H9 (cell line): ENCODE results near the gene ABHD5. TPM values are rescaled to one million over a fixed set of nuclear protein-coding genes. Genes with fewer than 3 reads are reported as not detected.

Experiments used
- DNase-seq: peaks from one replicate; pipeline ENCODE4 v3.0.0-alpha.2; 2017
- H2AFZ ChIP-seq: one replicate; pipeline ENCODE4 v1.6.1; 2013; ENCODE audit warnings: mild to moderate bottlenecking, low read length, control low read depth, moderate library complexity
- H2AK5ac ChIP-seq: 2 replicates; pipeline ENCODE4 v1.6.1; 2013; ENCODE audit warnings: low read length, control low read depth, mixed read lengths; ENCODE audit not compliant: insufficient read length
- H2BK120ac ChIP-seq: one replicate; pipeline ENCODE4 v1.6.1; 2013; ENCODE audit warnings: low read depth, mild to moderate bottlenecking, low read length, control low read depth, inconsistent platforms; ENCODE audit not compliant: poor library complexity, severe bottlenecking
- H2BK12ac ChIP-seq: 2 replicates; pipeline ENCODE4 v1.6.1; 2013; ENCODE audit warnings: low read length, control low read depth, mixed read lengths, low read depth; ENCODE audit not compliant: insufficient read length
- H2BK15ac ChIP-seq: 2 replicates; pipeline ENCODE4 v1.6.1; 2013; ENCODE audit warnings: low read depth, low read length, control low read depth
- H2BK20ac ChIP-seq: one replicate; pipeline ENCODE4 v1.6.1; 2013; ENCODE audit warnings: low read depth, mild to moderate bottlenecking, low read length, control low read depth, inconsistent platforms; ENCODE audit not compliant: poor library complexity, severe bottlenecking
- H2BK5ac ChIP-seq: 2 replicates; pipeline ENCODE4 v1.6.1; 2013; ENCODE audit warnings: low read length, control low read depth, mixed read lengths; ENCODE audit not compliant: insufficient read length
- H3K14ac ChIP-seq: 2 replicates; pipeline ENCODE4 v1.6.1; 2013; ENCODE audit warnings: low read length, control low read depth; ENCODE audit not compliant: insufficient read depth
- H3K18ac ChIP-seq: 2 replicates; pipeline ENCODE4 v1.6.1; 2013; ENCODE audit warnings: low read depth, mild to moderate bottlenecking, mixed read lengths, low read length, control low read depth; ENCODE audit not compliant: insufficient read length
- H3K23ac ChIP-seq: 2 replicates; pipeline ENCODE4 v1.6.1; 2013; ENCODE audit warnings: low read length, control low read depth, mixed read lengths, low read depth; ENCODE audit not compliant: insufficient read length
- H3K23me2 ChIP-seq: 2 replicates; pipeline ENCODE4 v1.6.1; 2013; ENCODE audit warnings: low read depth, mild to moderate bottlenecking, mixed read lengths, low read length, control low read depth; ENCODE audit not compliant: insufficient read length, poor library complexity, severe bottlenecking
- H3K27ac ChIP-seq: 2 replicates; pipeline ENCODE4 v1.5.1; 2013; ENCODE audit warnings: low read length, control low read depth, mixed read lengths, low read depth; ENCODE audit not compliant: insufficient read length
- H3K27me3 ChIP-seq: 2 replicates; pipeline ENCODE4 v1.6.1; 2013; ENCODE audit warnings: low read length, control low read depth, inconsistent platforms; ENCODE audit not compliant: insufficient read depth
- H3K4ac ChIP-seq: 2 replicates; pipeline ENCODE4 v1.6.1; 2013; ENCODE audit warnings: low read depth, mild to moderate bottlenecking, control low read depth, inconsistent platforms, low read length, moderate library complexity
- H3K4me1 ChIP-seq: 2 replicates; pipeline ENCODE4 v1.6.1; 2013; ENCODE audit warnings: low read length, control low read depth, inconsistent platforms; ENCODE audit not compliant: insufficient read depth
- H3K4me2 ChIP-seq: 2 replicates; pipeline ENCODE4 v1.6.1; 2013; ENCODE audit warnings: low read length, control low read depth, mixed read lengths; ENCODE audit not compliant: insufficient read length, insufficient read depth
- H3K56ac ChIP-seq: 2 replicates; pipeline ENCODE4 v1.6.1; 2013; ENCODE audit warnings: low read depth, mild to moderate bottlenecking, mixed read lengths, low read length, control low read depth; ENCODE audit not compliant: insufficient read length
- H3K79me1 ChIP-seq: 2 replicates; pipeline ENCODE4 v1.6.1; 2013; ENCODE audit warnings: low read depth, mild to moderate bottlenecking, moderate library complexity, low read length, control low read depth, inconsistent platforms; ENCODE audit not compliant: insufficient read depth, poor library complexity, severe bottlenecking
- H3K79me2 ChIP-seq: 2 replicates; pipeline ENCODE4 v1.6.1; 2013; ENCODE audit warnings: low read length, control low read depth, inconsistent platforms; ENCODE audit not compliant: insufficient read depth
- H3K9ac ChIP-seq: 2 replicates; pipeline ENCODE4 v1.6.1; 2013; ENCODE audit warnings: low read length, control low read depth, mixed read lengths; ENCODE audit not compliant: insufficient read length; ENCODE audit errors: extremely low read depth
- H3K9me3 ChIP-seq: one replicate; pipeline ENCODE4 v1.6.1; 2013; ENCODE audit warnings: low read depth, low read length, inconsistent platforms; ENCODE audit not compliant: control insufficient read depth
- H3T11ph ChIP-seq: one replicate; pipeline ENCODE4 v1.6.1; 2013; ENCODE audit warnings: mild to moderate bottlenecking, low read length, control low read depth, inconsistent platforms
- H4K20me1 ChIP-seq: one replicate; pipeline ENCODE4 v1.6.1; 2013; ENCODE audit not compliant: control insufficient read depth, insufficient read length, insufficient read depth
- H4K5ac ChIP-seq: 2 replicates; pipeline ENCODE4 v1.6.1; 2013; ENCODE audit warnings: low read depth, mild to moderate bottlenecking, mixed read lengths, low read length, control low read depth; ENCODE audit not compliant: insufficient read length
- H4K8ac ChIP-seq: replicated peaks from 2 replicates; pipeline ENCODE4 v1.6.1; 2013; ENCODE audit warnings: low read length, control low read depth, mixed read lengths, low read depth; ENCODE audit not compliant: insufficient read length
- H4K91ac ChIP-seq: 2 replicates; pipeline ENCODE4 v1.6.1; 2013; ENCODE audit warnings: low read depth, mild to moderate bottlenecking, moderate library complexity, mixed read lengths, low read length, control low read depth; ENCODE audit not compliant: insufficient read length
- H3K27ac Mint-ChIP-seq, 3 experiments: 2 replicates in 2 of 3; 3 replicates in 1 of 3; pipeline ENCODE4 v1.8.0; 2020 to 2021; ENCODE audit warnings: mixed read lengths in 3 of 3, mild to moderate bottlenecking in 1 of 3, moderate library complexity in 1 of 3
- H3K27me3 Mint-ChIP-seq: 2 replicates; pipeline ENCODE4 v1.8.0; 2021; ENCODE audit warnings: low read depth, mild to moderate bottlenecking, moderate library complexity, mixed read lengths
- H3K36me3 Mint-ChIP-seq, 3 experiments: 2 replicates in 2 of 3; 3 replicates in 1 of 3; pipeline ENCODE4 v1.8.0; 2020 to 2021; ENCODE audit warnings: low read depth in 3 of 3, mixed read lengths in 3 of 3; ENCODE audit not compliant: insufficient read depth in 1 of 3
- H3K4me1 Mint-ChIP-seq, 2 experiments: 2 replicates each; pipeline ENCODE4 v1.8.0; 2020; ENCODE audit warnings: mixed read lengths in 2 of 2
- H3K4me3 Mint-ChIP-seq, 2 experiments: 2 replicates in 1 of 2; 3 replicates in 1 of 2; pipeline ENCODE4 v1.8.0; 2020 to 2021; ENCODE audit warnings: mild to moderate bottlenecking in 2 of 2, mixed read lengths in 2 of 2, moderate library complexity in 1 of 2
- H3K9me3 Mint-ChIP-seq, 2 experiments: 2 replicates in 1 of 2; 3 replicates in 1 of 2; pipeline ENCODE4 v1.8.0; 2020; ENCODE audit warnings: mild to moderate bottlenecking in 2 of 2, mixed read lengths in 2 of 2, moderate library complexity in 1 of 2
- WGBS: extraction: QIAGEN DNeasy Blood & Tissue Kit; methylation state at CpG from one replicate; pipeline ENCODE4 v1.1.7; 2013; ENCODE audit warnings: missing lambda C conversion rate, low lambda C conversion rate, mixed read lengths; ENCODE audit not compliant: insufficient read length; ENCODE audit errors: extremely low coverage; 5-methylcytosine and 5-hydroxymethylcytosine counted together
- total RNA-seq: library from RNA; stranded (reverse); gene quantifications from 2 replicates; pipeline ENCODE4 v1.2.1, GENCODE V29; 2021
- TF ChIP-seq, protein P1 (sequence below): fragments of 200-600 bp; sonication (generic); conservative IDR thresholded peaks from 3 replicates; pipeline ENCODE4 v1.8.0; 2021; ENCODE audit warnings: antibody characterized with exemption, mild to moderate bottlenecking

Gene ABHD5
- total RNA-seq, 1 experiment from 2014 or later = 13.1 TPM

DNA sequence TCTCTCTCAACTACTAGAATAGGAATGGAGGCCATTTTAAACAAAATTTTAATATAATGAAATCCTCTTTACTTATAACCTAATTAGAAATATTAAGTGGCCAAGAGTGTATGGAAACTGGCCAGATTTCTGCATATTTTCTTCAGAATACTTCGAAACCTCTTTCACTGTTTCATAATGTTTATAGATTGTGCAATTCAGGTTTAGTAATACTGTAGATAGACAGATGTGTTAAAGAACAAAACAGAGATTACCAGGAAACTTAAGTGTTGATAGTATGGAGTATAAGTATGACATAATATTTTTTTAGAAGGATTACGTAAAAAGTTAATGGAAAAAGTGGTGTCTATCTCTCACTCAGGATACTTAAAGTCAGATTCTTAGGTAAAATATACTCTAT is 4.7 kb downstream of the ABHD5 start:
- H2BK5ac ChIP-seq = no peak overlapping the region
- H3K23ac ChIP-seq = no peak overlapping the region
- no peak overlapping the region for H2AFZ ChIP-seq
- H2BK12ac ChIP-seq = no peak overlapping the region
- H2AK5ac ChIP-seq = no peak overlapping the region
- no peak overlapping the region for H4K91ac ChIP-seq
- no peak overlapping the region for H3K9ac ChIP-seq
- H3K79me2 ChIP-seq = no peaks in the 10 kb centered on the region
- Mint-ChIP-seq H3K36me3 (peaks cover 0 to 4% (median 2%) of the 10 kb centered on the region in 3 experiments; a peak in 1 of 7 replicates), H3K4me1 (peaks cover 64% of the 10 kb centered on the region in 2 experiments), H3K27me3 (no peaks in the 10 kb centered on the region), H3K9me3 (no peaks in the 10 kb centered on the region), H3K27ac (no peak overlapping the region), H3K4me3 (no peak overlapping the region)
- no peak overlapping the region for H2BK120ac ChIP-seq
- H3K4me2 ChIP-seq = no peak overlapping the region
- DNase-seq = no peak
- no peak overlapping the region for H2BK20ac ChIP-seq
- H3K4ac ChIP-seq = no peak overlapping the region
- WGBS = 100% methylated on average over 1 of the region's 2 CpGs
- H3K14ac ChIP-seq = no peak overlapping the region
- no peak overlapping the region for H4K5ac ChIP-seq
- no peak overlapping the region for H3K56ac ChIP-seq
- H3K18ac ChIP-seq = no peak overlapping the region
- H3K4me1 ChIP-seq = peaks cover 10% of the 10 kb centered on the region; the same call in 1 of the 2 replicates
- H4K20me1 ChIP-seq = no peaks in the 10 kb centered on the region
- H3K79me1 ChIP-seq = no peaks in the 10 kb centered on the region
- H3K27me3 ChIP-seq = no peaks in the 10 kb centered on the region
- H3K27ac ChIP-seq = no peak overlapping the region
- H3K9me3 ChIP-seq = no peaks in the 10 kb centered on the region
- no peaks in the 10 kb centered on the region for H3K23me2 ChIP-seq
- H2BK15ac ChIP-seq = no peak overlapping the region
- H4K8ac ChIP-seq = no peak overlapping the region
- H3T11ph ChIP-seq = no peak overlapping the region
- TF ChIP-seq, protein P1, sequence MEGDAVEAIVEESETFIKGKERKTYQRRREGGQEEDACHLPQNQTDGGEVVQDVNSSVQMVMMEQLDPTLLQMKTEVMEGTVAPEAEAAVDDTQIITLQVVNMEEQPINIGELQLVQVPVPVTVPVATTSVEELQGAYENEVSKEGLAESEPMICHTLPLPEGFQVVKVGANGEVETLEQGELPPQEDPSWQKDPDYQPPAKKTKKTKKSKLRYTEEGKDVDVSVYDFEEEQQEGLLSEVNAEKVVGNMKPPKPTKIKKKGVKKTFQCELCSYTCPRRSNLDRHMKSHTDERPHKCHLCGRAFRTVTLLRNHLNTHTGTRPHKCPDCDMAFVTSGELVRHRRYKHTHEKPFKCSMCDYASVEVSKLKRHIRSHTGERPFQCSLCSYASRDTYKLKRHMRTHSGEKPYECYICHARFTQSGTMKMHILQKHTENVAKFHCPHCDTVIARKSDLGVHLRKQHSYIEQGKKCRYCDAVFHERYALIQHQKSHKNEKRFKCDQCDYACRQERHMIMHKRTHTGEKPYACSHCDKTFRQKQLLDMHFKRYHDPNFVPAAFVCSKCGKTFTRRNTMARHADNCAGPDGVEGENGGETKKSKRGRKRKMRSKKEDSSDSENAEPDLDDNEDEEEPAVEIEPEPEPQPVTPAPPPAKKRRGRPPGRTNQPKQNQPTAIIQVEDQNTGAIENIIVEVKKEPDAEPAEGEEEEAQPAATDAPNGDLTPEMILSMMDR = no peak
